GM12865 (cell line): ENCODE data around the gene FGF2.
"Not testable (repeated sequence)": the region's sequence is repeated elsewhere in the genome, so short reads cannot be mapped to it uniquely, and the experiment has no call there.

ENCODE experiments used
- DNase-seq: peaks from one replicate; pipeline ENCODE4 v3.0.0; 2010; ENCODE audit warnings: low read depth
- H3K4me3 ChIP-seq: 2 replicates; pipeline ENCODE4 v1.5.1; 2011; ENCODE audit warnings: mild to moderate bottlenecking, low read depth, low read length, control low read depth
- TF ChIP-seq, protein P1 (sequence below): IDR thresholded peaks from 2 replicates; pipeline ENCODE4 v1.5.1; 2011; ENCODE audit warnings: low read length, control low read depth, low read depth, inconsistent platforms; ENCODE audit not compliant: insufficient read depth; ENCODE audit errors: missing control alignments

Gene FGF2

DNA sequence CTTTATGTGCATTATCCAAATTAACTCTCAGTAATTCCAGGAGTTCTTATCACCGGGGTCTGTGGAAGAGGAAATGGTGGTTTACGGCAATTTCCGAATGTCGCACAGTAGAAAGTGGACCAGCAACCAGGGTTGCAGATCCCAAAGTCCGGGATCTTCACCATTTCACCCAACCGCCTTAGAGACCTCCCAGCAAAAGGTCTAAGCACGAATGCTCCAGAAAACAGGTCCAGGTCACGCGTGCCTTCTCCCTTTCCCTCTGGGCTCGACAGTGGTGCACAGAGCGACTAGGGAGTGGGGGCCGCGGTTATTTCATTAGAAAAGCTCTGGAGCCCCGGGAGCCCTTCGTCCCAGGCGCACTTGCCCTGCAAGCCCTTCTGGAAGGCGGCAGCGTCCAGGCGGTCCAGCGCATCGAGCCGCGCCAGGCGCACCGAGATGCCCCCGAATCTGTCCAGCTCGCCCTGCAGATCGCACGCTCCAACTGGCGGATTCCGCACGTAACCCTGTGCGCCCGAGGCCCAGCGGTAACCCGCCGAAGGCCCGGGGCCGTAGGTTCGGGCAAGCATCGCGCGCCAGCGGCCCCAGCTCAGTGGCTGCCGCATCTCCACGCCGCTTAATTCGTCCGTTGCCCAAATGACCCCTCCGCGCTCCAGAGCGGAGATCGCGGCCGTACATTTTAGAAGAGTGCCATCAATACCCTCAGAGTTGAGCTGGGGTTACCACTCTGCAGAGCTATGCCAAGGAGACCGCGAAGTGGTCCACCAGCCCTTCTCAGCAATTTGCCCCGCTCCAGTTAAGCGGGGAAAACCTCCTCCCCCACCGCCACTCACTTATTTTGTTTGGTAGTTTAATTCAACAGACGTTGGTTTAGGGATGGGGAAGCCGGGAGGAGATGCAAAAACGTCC is 95.6 kb downstream of the FGF2 start, which contains the start of gene NUDT6:
Gene NUDT6 (minus strand): TSS at position 627 of the 906 bp plus-strand sequence. CDS start 25 bp downstream, at position 602.
- DNase-seq = peak; percentile 76
- peak within 1 kb of the TSS; percentile 79 for H3K4me3 ChIP-seq
- TF ChIP-seq, protein P1, sequence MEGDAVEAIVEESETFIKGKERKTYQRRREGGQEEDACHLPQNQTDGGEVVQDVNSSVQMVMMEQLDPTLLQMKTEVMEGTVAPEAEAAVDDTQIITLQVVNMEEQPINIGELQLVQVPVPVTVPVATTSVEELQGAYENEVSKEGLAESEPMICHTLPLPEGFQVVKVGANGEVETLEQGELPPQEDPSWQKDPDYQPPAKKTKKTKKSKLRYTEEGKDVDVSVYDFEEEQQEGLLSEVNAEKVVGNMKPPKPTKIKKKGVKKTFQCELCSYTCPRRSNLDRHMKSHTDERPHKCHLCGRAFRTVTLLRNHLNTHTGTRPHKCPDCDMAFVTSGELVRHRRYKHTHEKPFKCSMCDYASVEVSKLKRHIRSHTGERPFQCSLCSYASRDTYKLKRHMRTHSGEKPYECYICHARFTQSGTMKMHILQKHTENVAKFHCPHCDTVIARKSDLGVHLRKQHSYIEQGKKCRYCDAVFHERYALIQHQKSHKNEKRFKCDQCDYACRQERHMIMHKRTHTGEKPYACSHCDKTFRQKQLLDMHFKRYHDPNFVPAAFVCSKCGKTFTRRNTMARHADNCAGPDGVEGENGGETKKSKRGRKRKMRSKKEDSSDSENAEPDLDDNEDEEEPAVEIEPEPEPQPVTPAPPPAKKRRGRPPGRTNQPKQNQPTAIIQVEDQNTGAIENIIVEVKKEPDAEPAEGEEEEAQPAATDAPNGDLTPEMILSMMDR = no peak

DNA sequence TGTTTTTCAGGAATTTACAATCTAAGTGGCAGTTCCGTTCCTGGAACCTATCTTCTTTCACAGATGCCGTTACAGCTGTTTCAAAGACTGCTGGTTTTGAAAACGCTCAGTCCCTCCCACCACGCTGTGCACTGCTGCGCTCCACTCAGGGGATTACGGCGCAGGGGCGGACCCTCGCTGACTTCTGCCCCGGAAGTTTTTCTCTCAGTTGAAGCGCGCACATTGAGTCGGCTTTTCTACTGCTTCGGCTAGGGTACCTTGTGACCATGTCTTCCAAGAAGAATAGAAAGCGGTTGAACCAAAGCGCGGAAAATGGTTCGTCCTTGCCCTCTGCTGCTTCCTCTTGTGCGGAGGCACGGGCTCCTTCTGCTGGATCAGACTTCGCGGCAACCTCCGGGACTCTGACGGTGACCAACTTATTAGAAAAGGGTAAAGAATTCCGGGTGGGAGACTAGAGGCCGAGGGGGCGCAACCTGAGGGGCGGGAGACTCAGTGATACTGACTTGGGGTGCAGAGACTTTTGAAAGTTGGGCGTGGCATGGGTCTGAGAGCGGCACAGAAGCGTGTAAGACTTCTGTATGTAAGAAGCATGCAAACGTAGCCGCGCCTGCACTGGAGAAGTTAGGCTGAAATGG is 96.4 kb downstream of the FGF2 start:
- DNase-seq = peak; percentile 91
- peak overlapping the region; percentile 79 for H3K4me3 ChIP-seq
- TF ChIP-seq, protein P1 = no peak

GRCh38 chr4:122928930-122929329 is 102.3 kb downstream of the FGF2 start:
- no peak for DNase-seq
- TF ChIP-seq, protein P1 = no peak

GRCh38 chr4:122930862-122931261 is 104.2 kb downstream of the FGF2 start:
- DNase-seq = no peak
- TF ChIP-seq, protein P1 = peak; percentile 13
- H3K4me3 ChIP-seq = no peak overlapping the region

More at GRCh38 chr4:122928930-122929329, 102.3 kb downstream of the FGF2 start:
- H3K4me3 ChIP-seq = no peak overlapping the region

DNA sequence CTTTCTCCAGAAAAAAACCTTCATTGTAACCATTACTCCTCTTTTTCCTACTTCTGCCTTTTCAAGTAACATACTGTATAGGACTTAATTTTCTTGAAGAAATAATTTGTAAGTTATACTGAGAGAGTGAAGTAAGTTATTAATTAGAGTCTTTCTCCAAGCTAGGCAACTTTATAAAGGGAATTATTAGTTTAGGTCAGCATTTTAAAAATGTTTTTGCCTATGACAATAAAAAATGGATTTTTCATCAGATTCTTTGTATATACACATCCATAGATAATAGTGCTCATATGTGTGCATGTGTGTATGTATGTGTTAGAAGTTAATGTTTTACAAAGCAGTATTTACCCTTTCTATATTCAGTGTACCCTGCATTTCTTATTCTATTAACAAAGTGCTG is 106.1 kb downstream of the FGF2 start:
- TF ChIP-seq, protein P1 = no peak
- no peak overlapping the region for H3K4me3 ChIP-seq
- DNase-seq = no peak

GRCh38 chr4:122945136-122945535 is 118.5 kb downstream of the FGF2 start:
- not testable (repeated sequence) for H3K4me3 ChIP-seq, DNase-seq

DNA sequence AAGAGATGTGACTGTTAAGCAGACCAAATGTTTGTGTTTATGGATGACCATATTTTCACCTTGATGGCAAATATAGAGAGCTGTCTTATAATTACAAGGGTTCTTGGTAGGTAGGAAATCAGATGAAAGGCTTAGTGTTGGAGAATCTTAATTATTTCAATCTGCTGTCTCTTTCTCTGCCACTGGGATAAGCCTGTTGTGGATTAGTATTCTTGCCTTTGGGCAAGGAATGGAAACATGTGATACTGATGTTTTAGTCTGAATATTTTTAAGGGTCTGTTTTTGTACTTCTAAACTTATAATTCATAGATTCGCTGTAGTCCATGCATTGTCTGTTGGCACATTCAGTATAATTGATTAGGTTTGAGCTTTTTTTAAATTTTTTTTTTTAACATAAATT is 119.5 kb downstream of the FGF2 start:
- TF ChIP-seq, protein P1 = no peak
- no peak overlapping the region for H3K4me3 ChIP-seq

More for the DNA sequence above, 119.5 kb downstream of the FGF2 start:
- DNase-seq = no peak
